DOHH2 (cell line): ENCODE results near the gene QKI.

Experiments
- H3F3A ChIP-seq: fragments of 200-600 bp; sonication (generic), shearing (Covaris generic); 2 replicates; pipeline ENCODE4 v1.6.0; 2016; ENCODE audit warnings: antibody characterized with exemption, mild to moderate bottlenecking; ENCODE audit not compliant: control insufficient read depth, insufficient read depth
- H3K27ac ChIP-seq: fragments of 200-600 bp; sonication (generic); 2 replicates; pipeline ENCODE4 v1.5.1; 2014; ENCODE audit warnings: low read depth, mild to moderate bottlenecking, low read length, moderate library complexity
- H3K27me3 ChIP-seq: fragments of 200-600 bp; sonication (generic); 2 replicates; pipeline ENCODE4 v1.6.1; 2014; ENCODE audit warnings: mild to moderate bottlenecking, low read length, mixed read lengths; ENCODE audit not compliant: control insufficient read depth
- H3K36me3 ChIP-seq: fragments of 200-600 bp; sonication (generic); 2 replicates; pipeline ENCODE4 v1.6.1; 2014; ENCODE audit warnings: mild to moderate bottlenecking, low read length, moderate library complexity, mixed read lengths; ENCODE audit not compliant: control insufficient read depth
- H3K4me1 ChIP-seq: fragments of 200-600 bp; sonication (generic); 2 replicates; pipeline ENCODE4 v1.6.1; 2014; ENCODE audit warnings: mild to moderate bottlenecking, low read length, mixed read lengths; ENCODE audit not compliant: control insufficient read depth
- H3K4me2 ChIP-seq: fragments of 200-600 bp; sonication (generic); 2 replicates; pipeline ENCODE4 v1.6.0; 2014; ENCODE audit warnings: mild to moderate bottlenecking, low read length, moderate library complexity
- H3K4me3 ChIP-seq: fragments of 200-600 bp; sonication (generic); 2 replicates; pipeline ENCODE4 v1.5.1; 2014; ENCODE audit warnings: mild to moderate bottlenecking, low read length, mixed read lengths
- H3K79me2 ChIP-seq: fragments of 200-600 bp; sonication (generic); 2 replicates; pipeline ENCODE4 v1.6.1; 2014; ENCODE audit warnings: mild to moderate bottlenecking, low read length, mixed read lengths; ENCODE audit not compliant: control insufficient read depth
- H3K9me2 ChIP-seq: fragments of 200-600 bp; sonication (generic); replicated peaks from 2 replicates; pipeline ENCODE4 v1.6.1; 2014; ENCODE audit warnings: mild to moderate bottlenecking, low read length, mixed read lengths; ENCODE audit not compliant: control insufficient read depth
- H3K9me3 ChIP-seq: fragments of 200-600 bp; sonication (generic); 2 replicates; pipeline ENCODE4 v1.6.1; 2014; ENCODE audit warnings: antibody characterized with exemption, low read length, mixed read lengths; ENCODE audit not compliant: control insufficient read depth, insufficient read depth
- H4K20me1 ChIP-seq: fragments of 200-600 bp; sonication (generic); 2 replicates; pipeline ENCODE4 v1.6.0; 2014; ENCODE audit warnings: low read depth, mild to moderate bottlenecking, antibody characterized with exemption, low read length, moderate library complexity; ENCODE audit not compliant: control insufficient read depth, insufficient read depth
- EZH2phosphoT487 ChIP-seq: fragments of 200-600 bp; sonication (generic); IDR thresholded peaks from 2 replicates; pipeline ENCODE4 v1.6.1; 2017; ENCODE audit warnings: borderline replicate concordance, mild to moderate bottlenecking, antibody characterized with exemption, low read length, moderate library complexity, mixed read lengths
- TF ChIP-seq, protein P1 (sequence below): fragments of 200-600 bp; sonication (generic); IDR thresholded peaks from one replicate; pipeline ENCODE4 v1.5.1; 2014; ENCODE audit warnings: antibody characterized with exemption, mild to moderate bottlenecking, low read depth, low read length; ENCODE audit not compliant: poor library complexity, severe bottlenecking

QKI gene

DNA sequence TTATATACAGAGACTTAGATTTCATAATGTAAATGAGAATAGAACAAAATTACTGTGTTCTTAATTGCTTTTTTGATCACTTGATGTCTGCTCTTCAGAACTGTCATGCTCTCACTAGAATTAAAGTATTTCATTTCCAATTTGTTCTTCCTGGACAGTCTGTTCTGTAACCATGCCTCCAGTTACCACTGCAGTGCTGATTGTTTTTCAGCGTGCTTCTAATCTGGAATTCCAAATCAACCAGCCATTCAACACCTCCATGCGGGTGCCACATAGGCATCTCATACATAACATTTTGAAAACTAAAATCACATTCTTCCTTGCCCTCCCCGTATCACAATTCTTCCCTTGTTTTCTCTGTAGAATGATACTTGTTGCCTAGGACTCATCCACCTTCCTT, 132.8 kb downstream of the QKI start:
- no peaks in the 10 kb centered on the region for H3K9me2 ChIP-seq
- H3K36me3 ChIP-seq: no peaks in the 10 kb centered on the region; the same call in 1 of the 2 replicates
- H3K4me3 ChIP-seq: no peak overlapping the region
- no peak overlapping the region for H3K4me2 ChIP-seq
- no peaks in the 10 kb centered on the region; the same call in 1 of the 2 replicates for H3K79me2 ChIP-seq
- no peak overlapping the region for H3K27ac ChIP-seq
- H3K9me3 ChIP-seq: no peaks in the 10 kb centered on the region
- no peaks in the 10 kb centered on the region; the same call in 1 of the 2 replicates for H3F3A ChIP-seq
- no peaks in the 10 kb centered on the region for H3K27me3 ChIP-seq
- peaks cover 3% of the 10 kb centered on the region; the same call in 1 of the 2 replicates for H4K20me1 ChIP-seq
- H3K4me1 ChIP-seq: no peaks in the 10 kb centered on the region
- TF ChIP-seq, protein P1, sequence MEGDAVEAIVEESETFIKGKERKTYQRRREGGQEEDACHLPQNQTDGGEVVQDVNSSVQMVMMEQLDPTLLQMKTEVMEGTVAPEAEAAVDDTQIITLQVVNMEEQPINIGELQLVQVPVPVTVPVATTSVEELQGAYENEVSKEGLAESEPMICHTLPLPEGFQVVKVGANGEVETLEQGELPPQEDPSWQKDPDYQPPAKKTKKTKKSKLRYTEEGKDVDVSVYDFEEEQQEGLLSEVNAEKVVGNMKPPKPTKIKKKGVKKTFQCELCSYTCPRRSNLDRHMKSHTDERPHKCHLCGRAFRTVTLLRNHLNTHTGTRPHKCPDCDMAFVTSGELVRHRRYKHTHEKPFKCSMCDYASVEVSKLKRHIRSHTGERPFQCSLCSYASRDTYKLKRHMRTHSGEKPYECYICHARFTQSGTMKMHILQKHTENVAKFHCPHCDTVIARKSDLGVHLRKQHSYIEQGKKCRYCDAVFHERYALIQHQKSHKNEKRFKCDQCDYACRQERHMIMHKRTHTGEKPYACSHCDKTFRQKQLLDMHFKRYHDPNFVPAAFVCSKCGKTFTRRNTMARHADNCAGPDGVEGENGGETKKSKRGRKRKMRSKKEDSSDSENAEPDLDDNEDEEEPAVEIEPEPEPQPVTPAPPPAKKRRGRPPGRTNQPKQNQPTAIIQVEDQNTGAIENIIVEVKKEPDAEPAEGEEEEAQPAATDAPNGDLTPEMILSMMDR: no peak
- no peak for TF ChIP-seq EZH2phosphoT487

GRCh38 chr6:163548624-163549023, 134.1 kb downstream of the QKI start:
- H3K9me2 ChIP-seq: no peaks in the 10 kb centered on the region
- H3K4me1 ChIP-seq: no peaks in the 10 kb centered on the region
- H3K79me2 ChIP-seq: no peaks in the 10 kb centered on the region; the same call in 1 of the 2 replicates
- H3K36me3 ChIP-seq: no peaks in the 10 kb centered on the region; the same call in 1 of the 2 replicates
- TF ChIP-seq, protein P1: no peak
- TF ChIP-seq EZH2phosphoT487: no peak
- no peak overlapping the region for H3K4me2 ChIP-seq
- H3K4me3 ChIP-seq: no peak overlapping the region
- no peaks in the 10 kb centered on the region for H3K27me3 ChIP-seq
- H3K9me3 ChIP-seq: no peaks in the 10 kb centered on the region
- H3F3A ChIP-seq: no peaks in the 10 kb centered on the region; the same call in none of the 2 replicates
- no peak overlapping the region for H3K27ac ChIP-seq
- H4K20me1 ChIP-seq: peaks cover 3% of the 10 kb centered on the region; the same call in 1 of the 2 replicates

DNA sequence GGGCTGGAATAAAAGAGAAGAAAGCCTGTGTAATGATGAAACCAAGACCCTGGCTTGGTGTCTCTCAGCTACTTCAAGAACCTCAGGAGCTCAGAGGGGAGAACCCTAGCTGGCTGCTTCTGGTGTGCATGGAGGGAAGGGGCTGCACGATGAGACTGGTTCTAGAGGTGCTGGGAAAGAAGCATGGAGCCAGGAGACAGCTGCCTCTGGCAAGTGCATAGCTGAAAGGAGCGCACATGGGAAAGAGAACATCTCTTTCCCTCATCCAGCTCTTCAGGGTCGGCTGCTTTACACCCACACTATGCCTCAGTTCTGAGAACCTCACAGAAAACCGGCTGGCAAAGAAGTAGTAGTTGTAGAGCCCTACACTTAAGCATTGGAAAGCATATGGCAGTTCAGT, 139.5 kb downstream of the QKI start:
- Histone ChIP-seq H3K9me3 (no peaks in the 10 kb centered on the region), H3K79me2 (0 out of 2 replicates have a peak, but pooled peaks cover 3% of the 10 kb centered on the region), H3K27ac (no peak overlapping the region), H4K20me1 (no peaks in the 10 kb centered on the region), H3K36me3 (0 out of 2 replicates have a peak, but pooled peaks cover 4% of the 10 kb centered on the region), H3K4me2 (no peak overlapping the region), H3K4me3 (no peak overlapping the region), H3K27me3 (no peaks in the 10 kb centered on the region), H3K9me2 (no peaks in the 10 kb centered on the region), H3F3A (no peaks in the 10 kb centered on the region; the same call in none of the 2 replicates), H3K4me1 (no peaks in the 10 kb centered on the region)
- no peak for TF ChIP-seq EZH2phosphoT487
- TF ChIP-seq, protein P1: no peak
